Peyer's patch (tissue), 4 donors: ENCODE data around the gene NME7.

Experiments
- POLR2A ChIP-seq, 2 donors: fragments of 450-650 bp; IDR thresholded peaks; one replicate each; pipeline ENCODE4 v1.5.1; 2017; ENCODE audit warnings: antibody characterized with exemption in 2 of 2, mild to moderate bottlenecking in 2 of 2, moderate library complexity in 2 of 2
- TF ChIP-seq, protein P1 (sequence below), 6 experiments: fragments of 450-650 bp in 4 of 6; fragments of 200-600 bp in 2 of 6; sonication (generic) in 1 of 6; IDR thresholded peaks; one replicate each; pipeline ENCODE4 v1.5.1; 2017 to 2019; ENCODE audit warnings: antibody characterized with exemption in 6 of 6, mild to moderate bottlenecking in 3 of 6, moderate library complexity in 1 of 6

DNA sequence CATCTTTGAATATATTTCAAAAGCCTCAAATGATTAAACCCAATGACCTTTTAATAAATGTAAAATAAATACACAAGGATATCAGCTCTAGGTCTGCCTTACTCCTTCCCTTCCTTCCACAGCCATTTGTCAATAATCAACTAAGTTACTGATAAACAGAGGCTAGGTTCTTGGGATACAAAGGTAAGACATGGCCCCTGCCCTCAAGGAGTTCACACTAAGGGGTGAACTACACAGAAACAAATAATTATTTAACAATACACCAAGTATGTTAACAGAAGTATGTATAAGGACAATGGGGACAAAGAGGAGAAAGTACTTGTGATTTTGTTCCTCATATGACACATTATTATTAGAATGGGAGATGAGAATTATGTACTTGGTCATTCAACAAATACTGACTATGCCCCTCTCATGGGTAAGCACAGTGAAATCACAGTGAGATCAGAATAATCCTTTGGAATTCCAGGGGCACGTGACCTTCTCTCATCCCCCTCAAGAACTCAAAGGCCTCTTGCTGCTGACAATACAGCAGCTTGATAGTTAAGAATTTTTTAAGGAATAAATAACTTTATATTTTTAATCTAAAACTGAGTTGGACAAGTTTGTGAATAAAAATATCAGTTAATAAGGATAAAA lies 220.9 kb downstream of the NME7 start:
- no peak for TF ChIP-seq POLR2A (IDR thresholded peaks at IDR 0.05)
- TF ChIP-seq, protein P1, sequence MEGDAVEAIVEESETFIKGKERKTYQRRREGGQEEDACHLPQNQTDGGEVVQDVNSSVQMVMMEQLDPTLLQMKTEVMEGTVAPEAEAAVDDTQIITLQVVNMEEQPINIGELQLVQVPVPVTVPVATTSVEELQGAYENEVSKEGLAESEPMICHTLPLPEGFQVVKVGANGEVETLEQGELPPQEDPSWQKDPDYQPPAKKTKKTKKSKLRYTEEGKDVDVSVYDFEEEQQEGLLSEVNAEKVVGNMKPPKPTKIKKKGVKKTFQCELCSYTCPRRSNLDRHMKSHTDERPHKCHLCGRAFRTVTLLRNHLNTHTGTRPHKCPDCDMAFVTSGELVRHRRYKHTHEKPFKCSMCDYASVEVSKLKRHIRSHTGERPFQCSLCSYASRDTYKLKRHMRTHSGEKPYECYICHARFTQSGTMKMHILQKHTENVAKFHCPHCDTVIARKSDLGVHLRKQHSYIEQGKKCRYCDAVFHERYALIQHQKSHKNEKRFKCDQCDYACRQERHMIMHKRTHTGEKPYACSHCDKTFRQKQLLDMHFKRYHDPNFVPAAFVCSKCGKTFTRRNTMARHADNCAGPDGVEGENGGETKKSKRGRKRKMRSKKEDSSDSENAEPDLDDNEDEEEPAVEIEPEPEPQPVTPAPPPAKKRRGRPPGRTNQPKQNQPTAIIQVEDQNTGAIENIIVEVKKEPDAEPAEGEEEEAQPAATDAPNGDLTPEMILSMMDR (IDR thresholded peaks at IDR 0.05): no peak
